ENCODE data around the gene NACA. TPM values are rescaled to one million over a fixed set of nuclear protein-coding genes. Genes with fewer than 3 reads are reported as not detected.

The NACA gene
- total and polyA plus RNA-seq, 2 of the 13 experiments (the other 11 are each of a cell fraction or from before 2014, with no cell fraction given): 799 to 1,700 TPM

- peak; percentile 57; the same call in 1 of the 2 replicates for TF ChIP-seq ONECUT2 (CRISPR knock-in tag; IDR thresholded peaks at IDR 0.05)
- TF ChIP-seq ZNF878 (CRISPR knock-in tag; IDR thresholded peaks at IDR 0.05): peak; percentile 52; the same call in 1 of the 2 replicates
- TF ChIP-seq HNF1A (IDR thresholded peaks at IDR 0.05; ENCODE audit: low read depth): peak; percentile 54
- peak; percentile 59; the same call in 1 of the 2 replicates for TF ChIP-seq HNF1A (CRISPR knock-in tag; IDR thresholded peaks at IDR 0.05; ENCODE audit: borderline replicate concordance)
- TF ChIP-seq TEAD3 (CRISPR knock-in tag; optimal IDR thresholded peaks at IDR 0.05; ENCODE audit: borderline replicate concordance): peak; percentile 73
- 0 out of 2 replicates have a peak, but pooled peaks have one; percentile 35 for TF ChIP-seq ZFP82 (CRISPR knock-in tag; IDR thresholded peaks at IDR 0.05; ENCODE audit: borderline replicate concordance)
- TF ChIP-seq ZNF20 (CRISPR knock-in tag; IDR thresholded peaks at IDR 0.05): no peak
- peak; percentile 81 for TF ChIP-seq PHF21A (CRISPR knock-in tag; IDR thresholded peaks at IDR 0.05)
- TF ChIP-seq GATAD2A (CRISPR knock-in tag; IDR thresholded peaks at IDR 0.05): peak; percentile 85
- no peak for TF ChIP-seq RFXANK (CRISPR knock-in tag; IDR thresholded peaks at IDR 0.05)
- TF ChIP-seq ZNF282 (IDR thresholded peaks at IDR 0.05; ENCODE audit: partially characterized antibody): no peak
- TF ChIP-seq TBX2 (CRISPR knock-in tag; IDR thresholded peaks at IDR 0.05; ENCODE audit: borderline replicate concordance): peak; percentile 64; the same call in 1 of the 2 replicates
- TF ChIP-seq ZNF414 (CRISPR knock-in tag; IDR thresholded peaks at IDR 0.05): 0 out of 2 replicates have a peak, but pooled peaks have one; percentile 61
- peak; percentile 53; the same call in 1 of the 2 replicates for TF ChIP-seq POGZ (CRISPR knock-in tag; IDR thresholded peaks at IDR 0.05)
- TF ChIP-seq ZNF232 (CRISPR knock-in tag; IDR thresholded peaks at IDR 0.05; ENCODE audit: borderline replicate concordance): no peak
Measured at GRCh38 chr12:56759263-56759908, 34.3 kb upstream of the NACA start (continued).
